PC-3 (cell line): Measurements from ENCODE around the gene CCT6B. TPM values are rescaled to one million over a fixed set of nuclear protein-coding genes. Genes with fewer than 3 reads are reported as not detected.

Experiments
- ATAC-seq: fragments of 200-7000 bp; cut with Tn5 transposase; 2 replicates; pipeline ENCODE4 v1.9.1; 2020; ENCODE audit warnings: mild to moderate bottlenecking, moderate library complexity
- BruUV-seq: library from RNA; stranded (reverse); fragments of 400-500 nt; replicated peaks from 2 replicates; lab custom pipeline; 2021; lab: Mats Ljungman, UMichigan
- CTCF ChIA-PET: fragments of 300-600 bp; sonication (Branson Sonifier 250); formaldehyde crosslinking; loops from one replicate; lab custom pipeline; 2022; ENCODE audit warnings: antibody characterized with exemption; lab: Charles Lee
- POLR2A ChIA-PET: fragments of 300-600 bp; sonication (Branson Sonifier 250); formaldehyde crosslinking; loops from one replicate; lab custom pipeline; 2022; ENCODE audit warnings: antibody characterized with exemption; ENCODE audit not compliant: unreplicated experiment; lab: Charles Lee
- DNase-seq: peaks from one replicate; pipeline ENCODE4 v3.0.0-alpha.2; 2015
- H2AFZ ChIP-seq: fragments of 300-600 bp; sonication (generic); 2 replicates; pipeline ENCODE4 v1.6.0; 2016; ENCODE audit warnings: antibody characterized with exemption, low read length
- H3F3A ChIP-seq: fragments of 300-600 bp; sonication (generic); one replicate; pipeline ENCODE4 v1.6.0; 2017; ENCODE audit warnings: antibody characterized with exemption, low read length, control low read depth, mild to moderate bottlenecking; ENCODE audit not compliant: unreplicated experiment
- H3K27ac ChIP-seq: fragments of 300-600 bp; sonication (generic); 2 replicates; pipeline ENCODE4 v1.5.1; 2016; ENCODE audit warnings: mild to moderate bottlenecking, low read length
- H3K27me3 ChIP-seq: fragments of 300-600 bp; sonication (generic); 2 replicates; pipeline ENCODE4 v1.6.1; 2016; ENCODE audit warnings: low read length, mixed read lengths
- H3K36me3 ChIP-seq: fragments of 300-600 bp; sonication (generic); 2 replicates; pipeline ENCODE4 v1.6.1; 2016; ENCODE audit warnings: low read depth, mixed run types, low read length, mixed read lengths
- H3K4me1 ChIP-seq: fragments of 300-600 bp; sonication (generic); 2 replicates; pipeline ENCODE4 v1.5.1; 2016; ENCODE audit warnings: low read length; ENCODE audit not compliant: insufficient read depth
- H3K4me2 ChIP-seq: fragments of 300-600 bp; sonication (generic); 2 replicates; pipeline ENCODE4 v1.6.0; 2016; ENCODE audit warnings: low read length
- H3K4me3 ChIP-seq: fragments of 300-600 bp; sonication (generic); 2 replicates; pipeline ENCODE4 v1.5.1; 2016; ENCODE audit warnings: mild to moderate bottlenecking, low read length, mixed read lengths
- H3K79me2 ChIP-seq: fragments of 300-600 bp; sonication (generic); 2 replicates; pipeline ENCODE4 v1.6.1; 2017; ENCODE audit warnings: low read length, mixed read lengths
- H3K9ac ChIP-seq: fragments of 300-600 bp; sonication (generic); 2 replicates; pipeline ENCODE4 v1.6.0; 2016; ENCODE audit warnings: mild to moderate bottlenecking, low read length
- H3K9me2 ChIP-seq: fragments of 300-600 bp; sonication (generic); replicated peaks from 2 replicates; pipeline ENCODE4 v1.6.1; 2016; ENCODE audit warnings: mixed run types, low read length, mixed read lengths
- H3K9me3 ChIP-seq: fragments of 300-600 bp; sonication (generic); 2 replicates; pipeline ENCODE4 v1.6.1; 2016; ENCODE audit warnings: low read length, mixed read lengths
- H4K20me1 ChIP-seq: fragments of 300-600 bp; sonication (generic); 2 replicates; pipeline ENCODE4 v1.6.1; 2016; ENCODE audit warnings: low read length, mixed read lengths
- CTCF ChIP-seq: fragments of 300-600 bp; sonication (generic); conservative IDR thresholded peaks from 2 replicates; pipeline ENCODE4 v1.5.1; 2017; ENCODE audit warnings: antibody characterized with exemption, low read depth, mild to moderate bottlenecking, low read length
- EZH2 ChIP-seq: fragments of 300-600 bp; sonication (generic); IDR thresholded peaks from one replicate; pipeline ENCODE4 v1.6.1; 2017; ENCODE audit warnings: antibody characterized with exemption, mild to moderate bottlenecking, low read length; ENCODE audit not compliant: unreplicated experiment
- EZH2phosphoT487 ChIP-seq: fragments of 300-600 bp; sonication (generic); IDR thresholded peaks from 2 replicates; pipeline ENCODE4 v1.6.1; 2018; ENCODE audit warnings: mild to moderate bottlenecking, antibody characterized with exemption, low read length, borderline replicate concordance
- intact Hi-C: fragments of 100-400 bp; cut with micrococcal nuclease; formaldehyde crosslinking; loops from 2 replicates; pipeline ENCODE4 v1.9.0; 2023
- total RNA-seq: library from RNA; depleted of rRNA; stranded (reverse); fragments of >200 nt; gene quantifications from 2 replicates; pipeline ENCODE4 v1.2.3, GENCODE V29; 2014

Gene CCT6B
- total RNA-seq, 1 experiment from 2014 or later: 0.33 TPM

DNA sequence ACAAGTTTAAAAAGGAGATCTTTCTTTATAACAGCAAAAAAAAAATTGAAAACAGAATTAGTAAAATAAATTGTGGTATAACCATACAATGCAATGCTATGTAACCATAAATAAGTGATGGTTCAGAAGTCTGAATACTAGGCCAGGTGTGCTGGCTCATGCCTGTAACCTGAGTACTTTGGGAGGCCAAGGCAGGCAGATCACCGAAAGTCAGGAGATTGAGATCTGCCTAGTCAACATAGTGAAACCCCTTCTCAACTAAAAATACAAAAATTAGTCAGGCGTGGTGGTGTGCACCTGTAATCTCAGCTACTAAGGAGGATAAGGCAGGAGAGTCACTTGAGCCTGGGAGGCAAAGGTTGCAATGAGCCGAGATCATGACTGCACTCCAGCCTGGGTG is 34.6 kb downstream of the CCT6B start:
- ChIA-PET POLR2A (no interaction called here), CTCF (no interaction called here)

GRCh38 chr17:34920676-34921075 is 40.6 kb downstream of the CCT6B start:
- BruUV-seq: no TSS peak
- Histone ChIP-seq H4K20me1 (no peaks in the 10 kb centered on the region), H3K27me3 (no peaks in the 10 kb centered on the region), H3K36me3 (no peaks in the 10 kb centered on the region), H3K9me3 (no peaks in the 10 kb centered on the region), H3K79me2 (no peaks in the 10 kb centered on the region), H3F3A (no peaks in the 10 kb centered on the region), H3K9me2 (no peaks in the 10 kb centered on the region), H3K9ac (no peak overlapping the region), H3K27ac (no peak overlapping the region), H3K4me1 (no peaks in the 10 kb centered on the region), H3K4me2 (no peak overlapping the region), H2AFZ (no peak overlapping the region), H3K4me3 (no peak overlapping the region)
- no peak for TF ChIP-seq CTCF
- no peak for TF ChIP-seq EZH2
- TF ChIP-seq EZH2phosphoT487: no peak
- ChIA-PET CTCF (no interaction called here), POLR2A (no interaction called here)
- no peak for ATAC-seq
- no peak for DNase-seq
- intact Hi-C loops: no loop called here

More for the DNA sequence above, 34.6 kb downstream of the CCT6B start:
- Histone ChIP-seq H3K4me2 (no peak overlapping the region), H3K9ac (no peak overlapping the region), H3K9me3 (no peaks in the 10 kb centered on the region), H4K20me1 (no peaks in the 10 kb centered on the region), H2AFZ (no peak overlapping the region), H3F3A (no peaks in the 10 kb centered on the region), H3K4me1 (no peaks in the 10 kb centered on the region), H3K9me2 (no peaks in the 10 kb centered on the region), H3K27me3 (no peaks in the 10 kb centered on the region), H3K36me3 (no peaks in the 10 kb centered on the region), H3K27ac (no peak overlapping the region), H3K4me3 (no peak overlapping the region), H3K79me2 (no peaks in the 10 kb centered on the region)
- no TSS peak for BruUV-seq
- ATAC-seq (no peak), DNase-seq (no peak)
- intact Hi-C loops: no loop called here
- TF ChIP-seq EZH2 (no peak), CTCF (no peak)

DNA sequence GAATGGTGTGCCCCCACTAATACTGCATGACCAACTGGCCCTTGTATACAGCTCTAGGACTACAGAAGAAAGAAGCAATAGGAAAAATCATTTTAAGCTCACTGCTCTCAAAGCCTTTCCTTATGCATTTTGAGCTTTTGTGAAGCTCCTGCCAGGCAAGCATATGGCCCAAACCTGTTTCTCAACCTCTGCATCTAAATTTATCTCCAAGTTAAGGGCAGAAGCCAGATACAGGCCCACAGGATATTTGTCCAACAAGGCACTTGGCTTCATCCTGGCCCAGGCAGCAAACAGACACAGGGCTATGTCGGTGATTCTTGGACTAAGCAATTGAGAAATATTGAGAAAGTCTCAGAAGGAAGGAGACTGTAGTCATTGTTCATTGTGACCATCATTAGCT is 43.9 kb downstream of the CCT6B start:
- ATAC-seq: no peak
- Histone ChIP-seq H3K36me3 (no peaks in the 10 kb centered on the region), H3K79me2 (no peaks in the 10 kb centered on the region), H3K27me3 (no peaks in the 10 kb centered on the region), H4K20me1 (no peaks in the 10 kb centered on the region), H3K4me1 (no peaks in the 10 kb centered on the region), H3K9ac (no peak overlapping the region), H3K9me3 (no peaks in the 10 kb centered on the region), H3K4me2 (no peak overlapping the region), H3F3A (no peaks in the 10 kb centered on the region), H3K9me2 (no peaks in the 10 kb centered on the region), H3K4me3 (no peak overlapping the region), H2AFZ (no peak overlapping the region), H3K27ac (no peak overlapping the region)
- CTCF ChIA-PET: no interaction called here
- POLR2A ChIA-PET: no interaction called here
- no peak for TF ChIP-seq EZH2
- TF ChIP-seq CTCF: no peak
- no peak for TF ChIP-seq EZH2phosphoT487
- DNase-seq: no peak
- intact Hi-C loops: no loop called here
- BruUV-seq: no TSS peak
